Middle frontal gyrus (tissue), 1 donor: ENCODE data around the gene ATP8A2.

ENCODE experiments used
- DNase-seq: peaks from one replicate; pipeline ENCODE4 v3.0.0-alpha.2; 2015; ENCODE audit warnings: low spot score; ENCODE audit errors: extremely low spot score

The ATP8A2 gene

GRCh38 chr13:25874907-25875306 is 503.1 kb downstream of the ATP8A2 start:
- DNase-seq, result no peak

- DNase-seq, result no peak
Observed at GRCh38 chr13:25876247-25876646, 504.5 kb downstream of the ATP8A2 start.

DNA sequence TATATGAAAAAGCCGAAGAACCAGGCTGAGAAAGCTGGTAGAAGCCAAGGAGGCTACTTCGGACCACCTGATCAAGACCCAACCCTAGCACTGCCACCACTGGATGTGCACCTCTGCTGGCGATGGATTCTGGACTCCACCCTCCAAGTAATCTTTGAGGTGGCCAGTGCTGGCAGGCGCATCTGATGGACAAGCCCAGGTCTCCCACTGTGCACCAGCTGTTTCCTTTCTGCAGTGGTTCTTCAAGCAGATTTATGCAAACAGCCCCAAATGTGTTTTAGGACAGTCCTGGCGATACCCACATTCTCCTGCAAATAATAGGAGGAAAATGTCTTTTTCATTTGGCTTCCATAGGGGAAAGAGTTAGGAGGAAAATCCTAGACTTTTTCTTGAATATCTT is 507.7 kb downstream of the ATP8A2 start:
- DNase-seq, result no peak

- DNase-seq, result no peak
Observed at GRCh38 chr13:25881136-25881926, 509.6 kb downstream of the ATP8A2 start.

DNA sequence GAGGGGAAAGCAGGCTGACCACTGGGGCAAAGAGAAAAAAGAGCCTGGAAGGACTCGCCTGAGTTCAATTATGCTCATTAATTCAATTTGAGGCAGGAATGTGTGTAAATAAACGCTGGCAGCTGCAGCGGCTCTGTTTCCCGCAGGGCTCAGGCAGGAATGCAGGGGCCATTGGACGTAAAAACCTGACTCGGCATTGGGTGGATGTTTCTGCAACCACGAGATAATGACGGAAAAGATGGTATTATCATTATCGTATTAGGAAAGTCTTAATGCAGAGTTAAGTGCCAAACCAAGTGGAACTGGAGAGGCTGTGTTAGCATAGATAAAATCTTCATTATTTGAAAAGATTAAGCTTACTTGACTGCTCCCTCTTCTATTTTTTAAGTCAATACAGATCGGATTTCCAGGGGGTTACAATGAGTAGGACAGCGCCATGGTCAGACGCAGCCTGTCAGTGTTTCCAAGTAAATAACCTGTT is 510.2 kb downstream of the ATP8A2 start:
- no peak for DNase-seq

- no peak for DNase-seq
Observed at GRCh38 chr13:25882466-25883357, 510.9 kb downstream of the ATP8A2 start.

DNA sequence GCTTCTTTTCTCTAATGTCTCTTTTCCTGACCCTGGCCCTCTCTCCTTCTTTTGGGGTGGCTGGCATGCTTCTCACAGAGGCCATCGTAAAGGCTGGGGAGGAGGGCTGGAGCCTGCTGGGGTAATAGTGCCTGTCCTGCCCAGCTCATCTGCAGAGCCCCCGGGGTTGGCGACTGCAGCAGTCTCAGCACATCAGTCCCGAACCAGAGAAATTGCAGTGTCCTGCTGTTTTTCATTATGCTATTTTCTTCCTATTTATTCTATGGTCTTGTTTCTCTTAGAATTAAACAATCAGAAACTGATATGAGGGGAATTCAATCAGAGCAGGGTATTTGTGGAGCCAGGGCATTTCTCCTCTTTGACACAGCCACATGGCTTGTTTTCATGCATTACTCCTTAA is 513.6 kb downstream of the ATP8A2 start:
- no peak for DNase-seq

GRCh38 chr13:25886438-25887214 is 514.9 kb downstream of the ATP8A2 start:
- DNase-seq, result no peak

GRCh38 chr13:25887962-25888655 is 516.3 kb downstream of the ATP8A2 start:
- DNase-seq, result no peak

- no peak for DNase-seq
Observed at GRCh38 chr13:25890671-25891212, 519.0 kb downstream of the ATP8A2 start.

GRCh38 chr13:25898991-25899390 is 527.2 kb downstream of the ATP8A2 start:
- DNase-seq, result no peak

DNA sequence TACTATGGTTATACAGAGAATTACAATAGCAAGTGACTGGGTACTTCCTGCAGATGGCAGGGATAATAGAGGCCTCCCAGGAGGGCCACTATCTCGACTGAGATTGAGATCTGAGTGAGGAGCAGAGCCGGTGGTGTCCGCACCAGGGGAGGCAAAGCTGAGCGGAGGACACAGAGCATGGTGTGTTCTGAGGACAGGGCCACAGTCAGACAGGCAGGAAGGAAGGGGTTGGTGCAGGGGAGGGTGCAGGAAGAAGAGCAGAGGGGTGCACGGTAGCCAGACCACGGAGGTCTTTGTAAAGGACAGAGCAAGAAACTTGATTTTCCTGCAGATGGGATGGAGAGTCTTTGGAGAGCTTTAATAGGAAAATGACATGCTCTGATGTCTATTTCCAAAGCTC is 527.7 kb downstream of the ATP8A2 start:
- no peak for DNase-seq

GRCh38 chr13:25899952-25900351 is 528.2 kb downstream of the ATP8A2 start:
- no peak for DNase-seq

- no peak for DNase-seq
Observed at GRCh38 chr13:25901460-25902376, 529.9 kb downstream of the ATP8A2 start.

- no peak for DNase-seq
Observed at GRCh38 chr13:25902455-25902854, 530.7 kb downstream of the ATP8A2 start.

DNA sequence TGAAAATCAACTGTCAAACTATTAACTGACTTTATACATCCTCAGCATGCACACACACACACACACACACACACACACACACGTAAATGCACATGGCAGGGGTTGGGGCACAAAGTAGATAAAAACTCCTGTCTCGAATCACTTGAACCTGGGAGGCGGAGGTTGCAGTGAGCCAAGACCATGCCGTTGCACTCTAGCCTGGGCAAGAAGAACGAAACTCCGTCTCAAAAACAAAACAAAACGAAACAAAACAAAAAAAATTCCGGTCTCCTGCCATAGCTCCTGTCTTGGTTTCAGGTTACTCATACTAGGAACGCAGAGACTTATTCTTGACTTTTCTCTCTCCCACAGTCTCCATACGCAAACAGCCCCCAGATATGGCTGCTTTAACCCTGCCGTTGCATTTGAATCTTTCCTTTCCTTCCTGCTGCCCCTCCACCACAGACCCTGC is 531.1 kb downstream of the ATP8A2 start:
- DNase-seq, result no peak

DNA sequence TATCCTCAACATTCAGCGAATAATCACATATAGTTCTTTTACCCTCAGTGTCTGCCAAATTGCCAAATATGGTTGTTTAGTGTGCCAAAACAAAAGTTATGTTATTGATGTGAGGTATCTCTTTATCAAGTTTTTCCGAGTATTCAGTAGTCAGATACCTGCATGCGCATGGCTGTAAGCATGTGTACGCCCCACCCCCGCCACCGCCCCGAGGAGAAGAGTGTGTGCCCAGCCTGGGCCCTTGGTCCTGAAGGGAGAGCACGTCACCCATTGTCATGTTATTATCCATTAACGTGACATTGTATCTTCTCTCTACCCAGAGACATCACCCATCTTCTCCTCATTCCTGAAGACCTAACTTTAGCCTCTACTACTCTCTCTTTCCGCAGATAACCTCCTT is 533.1 kb downstream of the ATP8A2 start:
- DNase-seq, result no peak

GRCh38 chr13:25905611-25906010 is 533.8 kb downstream of the ATP8A2 start:
- DNase-seq, result no peak

DNA sequence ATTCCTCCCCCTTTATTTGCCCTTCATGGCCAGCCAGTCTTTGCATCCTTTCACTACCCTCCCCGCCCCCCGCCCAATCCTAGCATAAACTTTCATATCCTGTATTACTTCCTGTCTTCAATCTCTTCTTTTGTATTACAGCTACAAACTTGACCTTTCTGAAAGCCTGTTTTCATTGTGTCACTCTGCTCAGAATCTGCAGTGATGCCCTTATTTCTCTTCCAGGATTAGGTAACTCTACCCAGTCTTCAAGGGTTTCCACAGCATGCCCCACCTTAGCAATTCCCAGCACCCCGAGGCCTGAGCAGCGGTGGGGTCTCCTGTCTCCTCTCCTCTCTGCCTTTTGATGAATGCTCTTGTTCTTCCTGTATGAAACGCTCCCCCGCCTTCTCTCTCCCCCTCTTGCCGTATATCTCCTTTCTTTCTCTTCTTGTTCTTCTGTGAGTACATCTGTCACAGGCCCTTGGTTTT is 534.5 kb downstream of the ATP8A2 start:
- no peak for DNase-seq
